Type B pancreatic cell (in vitro differentiated cells): ENCODE measurements around the gene UBE2K. TPM values are rescaled to one million over a fixed set of nuclear protein-coding genes. Genes with fewer than 3 reads are reported as not detected.
"Not testable (repeated sequence)": the region's sequence is repeated elsewhere in the genome, so short reads cannot be mapped to it uniquely, and the experiment has no call there.

Experiments used
- DNase-seq: peaks from one replicate; pipeline ENCODE4 v3.0.0; 2021; ENCODE audit warnings: mixed read lengths; ENCODE audit not compliant: unreplicated experiment; ENCODE audit errors: extremely low spot score
- H3K27ac Mint-ChIP-seq: 2 replicates; pipeline ENCODE4 v1.8.0; 2021; ENCODE audit warnings: mild to moderate bottlenecking, mixed read lengths
- H3K27me3 Mint-ChIP-seq: 2 replicates; pipeline ENCODE4 v1.8.0; 2021; ENCODE audit warnings: mixed read lengths
- H3K36me3 Mint-ChIP-seq: 2 replicates; pipeline ENCODE4 v1.8.0; 2021; ENCODE audit warnings: mixed read lengths
- H3K4me1 Mint-ChIP-seq: one replicate; pipeline ENCODE4 v1.8.0; 2021; ENCODE audit warnings: mixed read lengths; ENCODE audit not compliant: unreplicated experiment
- H3K4me3 Mint-ChIP-seq: 2 replicates; pipeline ENCODE4 v1.8.0; 2021; ENCODE audit warnings: mild to moderate bottlenecking, mixed read lengths
- H3K9me3 Mint-ChIP-seq: 2 replicates; pipeline ENCODE4 v1.8.0; 2021; ENCODE audit warnings: mixed read lengths
- total RNA-seq: library from RNA; stranded (reverse); gene quantifications from 2 replicates; pipeline ENCODE4 v1.2.1, GENCODE V29; 2021; ENCODE audit warnings: low replicate concordance
- TF ChIP-seq, protein P1 (sequence below): fragments of 200-600 bp; sonication (generic); conservative IDR thresholded peaks from 2 replicates; pipeline ENCODE4 v1.5.0; 2021; ENCODE audit warnings: antibody characterized with exemption, mild to moderate bottlenecking

Gene UBE2K
- total RNA-seq, 1 donor from 2014 or later, result 87.7 TPM

DNA sequence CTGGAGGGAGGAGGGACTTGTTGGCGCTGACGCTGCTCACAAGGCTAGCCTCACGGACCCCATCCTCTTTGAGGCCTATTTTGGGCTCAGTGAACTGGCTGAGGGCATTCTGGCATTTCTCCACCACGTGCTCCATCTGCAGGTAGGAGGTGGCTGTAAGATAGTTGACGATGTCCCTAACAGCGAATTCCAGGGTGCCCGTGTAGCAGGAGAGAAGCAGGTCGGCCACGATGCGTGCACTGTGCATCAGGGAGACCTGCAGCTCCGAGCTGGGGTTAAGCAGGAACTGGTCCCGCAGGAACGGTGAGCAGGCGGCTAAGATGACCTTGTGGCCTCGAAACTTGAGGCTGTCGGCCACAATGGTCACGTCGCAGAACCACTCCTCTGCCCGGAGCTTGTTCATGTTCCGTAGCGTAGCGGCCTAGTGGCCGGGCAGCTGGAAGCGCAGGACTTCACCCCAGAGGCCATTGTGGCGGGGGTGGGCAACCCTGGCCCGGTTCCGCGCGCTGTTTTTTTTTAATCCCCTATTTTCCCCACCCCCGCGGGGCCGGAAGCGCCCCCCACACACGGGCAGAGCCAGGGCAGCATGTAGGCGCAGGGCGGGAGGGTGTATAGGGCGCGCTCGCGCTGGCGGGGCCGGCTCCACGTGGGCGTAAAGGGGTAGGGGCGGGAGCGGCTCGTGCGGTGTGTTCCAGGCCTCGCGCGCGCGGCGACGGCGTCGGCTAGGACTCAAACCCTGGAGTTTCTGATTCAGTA lies 73.2 kb downstream of the UBE2K start:
- H3K4me3 Mint-ChIP-seq, result no peak overlapping the region
- peaks cover 21% of the 10 kb centered on the region for H3K36me3 Mint-ChIP-seq
- no peaks in the 10 kb centered on the region for H3K4me1 Mint-ChIP-seq
- peak; percentile 65 for DNase-seq
- peak overlapping the region; percentile 23 for H3K27ac Mint-ChIP-seq
- no peaks in the 10 kb centered on the region for H3K27me3 Mint-ChIP-seq
- TF ChIP-seq, protein P1, sequence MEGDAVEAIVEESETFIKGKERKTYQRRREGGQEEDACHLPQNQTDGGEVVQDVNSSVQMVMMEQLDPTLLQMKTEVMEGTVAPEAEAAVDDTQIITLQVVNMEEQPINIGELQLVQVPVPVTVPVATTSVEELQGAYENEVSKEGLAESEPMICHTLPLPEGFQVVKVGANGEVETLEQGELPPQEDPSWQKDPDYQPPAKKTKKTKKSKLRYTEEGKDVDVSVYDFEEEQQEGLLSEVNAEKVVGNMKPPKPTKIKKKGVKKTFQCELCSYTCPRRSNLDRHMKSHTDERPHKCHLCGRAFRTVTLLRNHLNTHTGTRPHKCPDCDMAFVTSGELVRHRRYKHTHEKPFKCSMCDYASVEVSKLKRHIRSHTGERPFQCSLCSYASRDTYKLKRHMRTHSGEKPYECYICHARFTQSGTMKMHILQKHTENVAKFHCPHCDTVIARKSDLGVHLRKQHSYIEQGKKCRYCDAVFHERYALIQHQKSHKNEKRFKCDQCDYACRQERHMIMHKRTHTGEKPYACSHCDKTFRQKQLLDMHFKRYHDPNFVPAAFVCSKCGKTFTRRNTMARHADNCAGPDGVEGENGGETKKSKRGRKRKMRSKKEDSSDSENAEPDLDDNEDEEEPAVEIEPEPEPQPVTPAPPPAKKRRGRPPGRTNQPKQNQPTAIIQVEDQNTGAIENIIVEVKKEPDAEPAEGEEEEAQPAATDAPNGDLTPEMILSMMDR, result no peak
- H3K9me3 Mint-ChIP-seq, result no peaks in the 10 kb centered on the region

DNA sequence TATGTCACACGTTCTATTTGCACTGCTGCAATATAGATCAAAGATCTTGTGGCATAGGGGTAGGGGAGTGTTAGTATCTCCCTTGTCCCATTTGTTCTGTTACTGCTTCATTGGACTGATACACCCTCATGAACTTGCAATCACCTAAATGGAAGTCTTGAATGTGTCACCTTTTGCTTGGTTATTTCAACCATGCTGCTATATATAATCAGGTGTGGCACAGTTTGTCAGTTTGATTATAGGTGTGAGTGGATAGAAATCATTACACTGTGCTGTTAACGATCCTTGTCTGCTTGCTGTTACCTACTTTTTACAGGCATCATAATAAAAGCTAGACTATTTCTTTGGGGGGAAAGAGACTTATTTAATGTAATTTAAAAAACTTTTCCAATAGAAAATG lies 84.1 kb downstream of the UBE2K start:
- H3K36me3 Mint-ChIP-seq, result peaks cover 14% of the 10 kb centered on the region
- not testable (repeated sequence) for H3K27ac Mint-ChIP-seq, H3K9me3 Mint-ChIP-seq, H3K4me3 Mint-ChIP-seq, H3K4me1 Mint-ChIP-seq, H3K27me3 Mint-ChIP-seq, DNase-seq

DNA sequence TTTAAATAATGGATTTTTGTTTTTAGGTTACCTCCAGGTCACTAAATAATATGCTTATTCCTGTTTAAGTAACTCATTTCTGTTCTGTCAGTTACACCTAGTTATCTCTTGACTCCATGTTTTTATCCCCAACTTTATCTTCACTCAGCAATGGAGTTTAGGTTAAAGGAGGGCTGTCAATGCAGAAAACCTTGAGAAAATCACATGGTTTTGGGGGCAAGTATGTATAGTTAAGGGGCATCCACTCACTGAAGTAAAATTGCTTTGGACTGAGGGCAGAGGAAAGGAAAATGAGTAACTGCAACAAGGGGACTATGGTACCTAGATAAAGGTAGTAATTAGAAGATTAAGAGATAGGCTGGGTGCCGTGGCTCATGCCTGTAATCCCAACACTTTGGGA lies 87.1 kb downstream of the UBE2K start:
- Mint-ChIP-seq H3K36me3 (peaks cover 3% of the 10 kb centered on the region), H3K9me3 (no peaks in the 10 kb centered on the region), H3K27me3 (no peaks in the 10 kb centered on the region), H3K4me3 (no peak overlapping the region), H3K4me1 (no peaks in the 10 kb centered on the region), H3K27ac (no peak overlapping the region)
- TF ChIP-seq, protein P1, result no peak
- DNase-seq, result no peak

DNA sequence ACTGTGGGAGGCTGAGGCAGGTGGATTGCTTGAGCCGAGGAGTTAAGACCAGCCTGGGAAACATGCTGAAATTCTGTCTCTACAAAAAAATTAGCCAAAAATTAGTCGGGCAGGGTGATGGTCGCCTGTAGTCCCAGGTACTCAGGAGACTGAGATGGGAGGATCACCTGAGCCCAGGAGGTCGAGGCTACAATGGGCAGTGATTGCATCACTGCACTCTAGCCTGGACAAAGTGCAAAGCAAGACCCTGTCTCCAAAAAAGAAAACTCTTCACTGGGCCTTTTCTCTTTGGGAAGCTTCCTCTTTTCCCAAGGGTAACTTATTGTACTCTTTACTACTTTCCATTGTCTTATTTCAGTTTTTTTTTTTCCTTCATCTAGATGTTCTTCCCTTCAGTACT lies 88.9 kb downstream of the UBE2K start:
- H3K27me3 Mint-ChIP-seq, result no peaks in the 10 kb centered on the region
- no peaks in the 10 kb centered on the region for H3K36me3 Mint-ChIP-seq
- H3K27ac Mint-ChIP-seq, result peak overlapping the region; percentile 18

DNA sequence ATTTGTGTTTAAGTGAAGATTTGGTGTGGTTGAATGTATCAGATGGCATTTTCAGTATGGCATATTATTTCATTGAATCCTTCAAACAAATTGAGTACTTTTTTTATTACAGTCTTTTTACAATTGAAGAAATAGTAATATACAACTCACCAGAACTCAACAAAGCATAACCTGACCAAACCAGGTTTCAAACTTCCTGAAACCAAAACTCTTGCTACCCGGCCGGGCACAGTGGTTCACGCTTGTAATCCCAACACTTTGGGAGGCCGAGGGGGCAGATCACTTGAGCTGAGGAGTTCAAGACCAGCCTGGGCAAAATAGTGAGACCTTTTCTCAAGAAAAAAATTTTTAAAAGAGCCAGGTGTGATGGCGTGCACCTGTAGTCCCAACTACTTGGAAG lies 94.2 kb downstream of the UBE2K start:
- Mint-ChIP-seq H3K9me3 (no peaks in the 10 kb centered on the region), H3K4me3 (no peak overlapping the region), H3K36me3 (no peaks in the 10 kb centered on the region), H3K4me1 (no peaks in the 10 kb centered on the region), H3K27ac (no peak overlapping the region), H3K27me3 (no peaks in the 10 kb centered on the region)
- TF ChIP-seq, protein P1, result no peak
- no peak for DNase-seq

More for the DNA sequence above, 88.9 kb downstream of the UBE2K start:
- TF ChIP-seq, protein P1, result no peak
- Mint-ChIP-seq H3K4me3 (no peak overlapping the region), H3K9me3 (no peaks in the 10 kb centered on the region), H3K4me1 (no peaks in the 10 kb centered on the region)
- DNase-seq, result peak; percentile 10

DNA sequence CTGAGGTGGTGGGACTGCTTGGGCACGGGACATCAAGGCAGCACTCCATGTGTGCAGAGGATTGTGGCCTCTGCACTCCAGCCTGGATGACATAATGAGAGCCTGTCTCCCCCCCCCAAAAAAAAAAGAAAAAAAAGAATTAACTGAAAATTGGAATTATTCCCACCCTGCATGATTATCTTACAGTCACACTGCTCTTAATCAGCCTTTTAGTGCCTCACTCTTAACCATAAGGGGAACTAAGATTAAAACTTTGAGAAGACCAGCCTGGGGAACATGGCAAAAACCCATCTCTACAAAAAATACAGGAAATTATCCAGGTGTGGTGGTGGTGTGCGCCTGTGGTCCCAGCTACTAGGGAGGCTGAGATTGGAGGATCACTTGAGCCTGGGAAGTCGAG lies 94.6 kb downstream of the UBE2K start:
- H3K9me3 Mint-ChIP-seq, result no peaks in the 10 kb centered on the region
- no peak overlapping the region for H3K27ac Mint-ChIP-seq
- no peak overlapping the region for H3K4me3 Mint-ChIP-seq
- TF ChIP-seq, protein P1, result no peak
- no peaks in the 10 kb centered on the region for H3K36me3 Mint-ChIP-seq
- no peaks in the 10 kb centered on the region for H3K4me1 Mint-ChIP-seq
- no peak for DNase-seq
- no peaks in the 10 kb centered on the region for H3K27me3 Mint-ChIP-seq

DNA sequence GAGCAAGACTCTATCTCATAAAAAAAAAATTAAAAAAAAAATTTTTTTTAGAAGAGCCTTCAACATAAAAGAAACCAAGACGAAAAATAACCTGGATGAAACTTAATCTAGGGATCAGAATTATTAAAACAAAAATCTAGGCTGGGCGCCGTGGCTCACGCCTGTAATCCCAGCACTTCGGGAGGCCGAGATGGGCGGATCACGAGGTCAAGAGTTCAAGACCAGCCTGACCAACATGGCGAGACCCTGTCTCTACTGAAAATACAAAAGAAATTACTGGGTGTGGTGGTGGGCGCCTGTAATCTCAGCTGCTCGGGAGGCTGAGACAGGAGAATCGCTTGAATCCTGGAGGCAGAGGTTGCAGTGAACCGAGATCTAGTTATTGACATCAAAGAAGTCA lies 95.0 kb downstream of the UBE2K start:
- DNase-seq, result peak; percentile 15
- H3K4me3 Mint-ChIP-seq, H3K36me3 Mint-ChIP-seq, H3K27me3 Mint-ChIP-seq, H3K27ac Mint-ChIP-seq, H3K4me1 Mint-ChIP-seq, H3K9me3 Mint-ChIP-seq: not testable (repeated sequence)
